IPS-NIHi7 (cell line): ENCODE measurements around the gene TRPV4.
"Not testable (repeated sequence)": the region's sequence is repeated elsewhere in the genome, so short reads cannot be mapped to it uniquely, and the experiment has no call there.

Experiments
- DNase-seq: peaks from one replicate; pipeline ENCODE4 v3.0.0; 2012; ENCODE audit warnings: mixed read lengths; ENCODE audit errors: extremely low spot score

The TRPV4 gene

DNA sequence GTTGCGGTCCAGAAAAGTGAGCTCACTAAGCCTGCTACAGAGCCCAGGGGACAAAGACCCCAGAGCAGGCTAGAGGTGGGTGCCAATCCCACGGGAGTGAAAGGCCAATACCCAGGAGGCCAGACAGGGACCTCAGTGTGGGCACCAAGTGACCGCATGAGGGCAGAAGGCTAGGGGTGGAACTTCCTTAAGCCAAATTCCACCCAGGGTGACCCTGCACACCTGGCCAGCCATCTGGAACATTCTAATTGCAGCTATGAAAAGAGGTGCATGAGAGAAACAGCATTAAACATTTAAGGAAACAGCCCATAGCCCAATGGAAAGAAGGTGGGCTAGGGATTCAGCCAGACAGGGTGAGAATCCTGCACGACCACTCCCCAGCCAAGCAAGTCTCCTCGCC, 27.8 kb upstream of the TRPV4 start:
- no peak for DNase-seq

DNA sequence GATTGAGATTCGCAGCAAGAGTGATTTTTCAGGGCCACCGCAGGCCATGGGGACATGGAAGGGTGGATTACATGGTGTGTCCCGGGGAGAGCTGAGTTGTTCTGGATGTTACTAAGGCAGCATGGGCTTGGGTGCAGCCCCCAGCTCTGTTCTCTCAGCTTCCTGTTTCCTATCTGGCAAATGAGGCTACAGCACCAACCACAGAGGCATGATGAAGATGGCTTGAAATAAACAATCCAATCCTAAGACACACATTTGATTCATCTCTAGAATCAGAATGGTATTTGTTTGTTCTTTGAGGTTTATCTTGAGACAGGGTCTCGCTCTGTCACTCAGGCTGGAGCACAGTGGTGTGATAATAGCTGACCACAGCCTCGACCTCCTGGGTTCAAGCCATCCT, 25.6 kb upstream of the TRPV4 start:
- no peak for DNase-seq

DNA sequence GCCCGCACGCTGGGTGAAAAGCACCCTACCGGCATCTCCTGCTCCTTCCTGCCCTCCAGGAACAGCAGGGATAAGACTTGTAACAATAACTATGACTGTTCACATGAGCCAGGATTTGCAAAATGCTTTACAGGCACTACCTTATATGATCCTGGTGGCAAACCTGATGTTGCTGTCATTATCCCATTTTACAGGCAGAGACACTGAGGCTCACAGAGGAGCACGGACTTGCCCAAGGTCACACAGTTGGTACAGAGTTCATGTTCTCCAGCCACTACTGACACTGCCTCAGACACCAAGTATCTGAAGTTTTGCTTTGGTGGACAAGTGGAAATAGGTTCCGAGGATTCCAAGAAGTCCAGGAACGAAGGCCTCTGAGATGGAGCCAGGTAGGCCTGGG, 24.5 kb upstream of the TRPV4 start:
- no peak for DNase-seq

DNA sequence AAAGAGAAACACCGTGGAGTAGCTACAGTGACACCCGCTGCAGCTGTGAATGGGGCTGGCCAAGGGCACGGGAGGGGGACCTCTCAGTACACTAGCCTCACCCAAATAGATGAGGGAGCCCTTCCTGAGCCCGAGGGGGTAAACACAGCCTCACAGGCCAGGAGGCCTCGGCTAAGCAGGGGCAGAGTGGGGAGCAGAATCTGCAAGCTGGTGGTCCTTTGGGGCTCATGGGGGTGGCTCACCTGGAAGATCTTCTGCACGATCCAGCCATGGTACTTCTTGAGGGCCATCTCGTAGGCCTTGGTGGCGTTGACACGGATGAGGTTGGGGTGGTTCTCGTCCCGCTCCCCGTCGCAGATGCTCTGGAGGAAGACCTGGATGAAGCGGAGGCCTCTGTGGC, 22.2 kb upstream of the TRPV4 start:
- DNase-seq = no peak

DNA sequence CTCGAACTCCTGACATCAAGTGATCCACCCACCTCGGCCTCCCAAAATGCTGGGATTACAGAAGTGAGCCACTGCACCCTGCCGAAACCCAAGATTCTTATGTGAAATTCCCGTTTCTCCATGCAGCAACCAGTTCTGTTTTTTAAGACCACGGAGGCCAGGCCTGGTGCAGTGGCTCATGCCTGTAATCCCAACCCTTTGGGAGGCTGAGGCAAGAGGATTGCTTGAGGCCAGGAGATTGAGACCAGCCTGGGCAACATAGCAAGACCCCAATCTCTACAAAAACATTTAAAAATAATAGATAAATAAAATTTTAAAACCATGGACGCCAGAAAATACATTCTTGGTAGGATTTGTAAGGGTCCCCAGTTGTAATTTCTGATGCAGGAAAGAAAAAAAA, 17.3 kb upstream of the TRPV4 start:
- not testable (repeated sequence) for DNase-seq

DNA sequence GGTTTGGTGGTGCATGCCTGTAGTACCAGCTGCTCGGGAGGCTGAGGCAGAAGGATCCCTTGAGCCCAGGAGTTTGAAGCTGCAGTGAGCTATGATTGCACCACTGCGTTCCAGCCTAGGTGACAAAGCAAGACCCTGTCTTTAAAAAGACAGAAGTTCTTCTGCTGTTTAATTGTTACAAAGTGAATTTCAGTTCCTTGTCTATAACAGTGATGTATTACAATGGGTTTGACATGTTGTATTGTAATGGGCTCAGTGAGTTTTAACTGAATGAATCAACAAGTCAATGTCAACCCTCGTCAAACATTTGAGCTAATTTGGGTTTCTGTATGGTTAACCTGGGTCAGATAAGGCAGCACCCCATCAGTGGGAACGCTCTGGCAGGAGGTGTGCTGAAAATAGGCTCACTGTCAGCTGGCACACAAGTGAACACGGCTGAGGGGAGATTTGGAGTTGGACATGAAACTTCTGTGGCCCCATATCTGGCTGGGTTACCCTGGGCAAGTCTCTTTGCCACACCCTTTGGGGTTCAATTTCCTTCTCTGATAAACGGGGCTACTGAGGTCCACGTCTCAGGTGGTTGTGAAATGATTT, 14.0 kb upstream of the TRPV4 start:
- no peak for DNase-seq

DNA sequence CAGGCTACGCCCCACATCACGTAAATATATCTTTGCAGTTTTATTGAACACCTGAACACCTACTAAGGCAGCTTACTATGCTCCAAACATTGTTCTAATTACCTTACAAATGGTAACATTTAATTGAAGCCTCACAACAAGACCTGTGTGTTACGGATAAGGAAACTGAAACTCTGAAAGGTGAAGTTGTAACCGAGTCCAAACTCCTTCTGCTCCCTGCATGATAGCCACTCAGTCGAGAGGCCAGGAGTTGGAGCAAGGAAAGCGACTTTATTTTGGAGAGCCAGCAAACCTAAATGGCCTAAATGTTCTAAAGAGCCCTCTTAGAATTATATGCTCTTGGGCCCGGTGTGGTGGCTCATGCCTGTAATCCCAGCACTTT, 12.6 kb upstream of the TRPV4 start:
- DNase-seq = no peak

DNA sequence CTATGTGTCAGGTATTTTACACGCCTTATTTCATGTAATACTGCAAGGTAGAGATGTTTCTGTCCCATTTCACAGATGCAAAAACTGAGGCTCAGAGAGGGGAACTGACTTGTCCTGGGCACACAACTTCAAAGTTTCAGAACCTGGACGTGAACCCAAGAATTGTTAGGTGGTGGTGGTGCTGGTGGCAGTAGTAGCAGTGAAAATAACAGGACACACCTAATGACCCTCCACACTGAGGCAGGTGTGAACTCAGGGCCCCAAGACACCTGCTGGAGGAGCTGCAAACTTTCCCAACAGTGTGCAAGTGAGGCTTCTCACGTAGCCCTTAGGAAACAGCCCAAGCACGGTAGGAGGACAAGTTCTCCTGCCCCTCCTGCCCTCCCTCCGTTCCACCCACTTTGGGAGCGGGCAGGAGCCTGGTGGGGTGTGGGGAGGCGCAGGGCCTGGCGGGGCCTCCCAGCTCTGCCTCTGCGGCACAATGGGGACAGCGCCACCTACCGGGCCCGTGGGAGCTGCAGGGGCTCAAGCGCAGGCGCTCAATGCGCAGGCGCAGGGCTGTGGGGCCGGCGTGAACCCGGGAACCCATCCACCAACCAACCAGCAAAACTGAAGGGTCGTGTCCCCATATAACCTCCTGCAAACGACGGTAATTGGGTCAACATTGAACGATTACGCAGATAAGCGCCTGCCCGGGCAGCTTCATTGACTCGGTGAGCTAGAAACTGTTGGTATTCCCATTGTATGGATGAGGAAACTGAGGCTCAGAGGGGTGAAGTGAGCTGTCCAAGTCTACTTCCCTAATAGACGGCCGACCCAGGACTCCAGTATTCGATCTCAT, 12.0 kb upstream of the TRPV4 start:
- DNase-seq = peak; percentile 97

DNA sequence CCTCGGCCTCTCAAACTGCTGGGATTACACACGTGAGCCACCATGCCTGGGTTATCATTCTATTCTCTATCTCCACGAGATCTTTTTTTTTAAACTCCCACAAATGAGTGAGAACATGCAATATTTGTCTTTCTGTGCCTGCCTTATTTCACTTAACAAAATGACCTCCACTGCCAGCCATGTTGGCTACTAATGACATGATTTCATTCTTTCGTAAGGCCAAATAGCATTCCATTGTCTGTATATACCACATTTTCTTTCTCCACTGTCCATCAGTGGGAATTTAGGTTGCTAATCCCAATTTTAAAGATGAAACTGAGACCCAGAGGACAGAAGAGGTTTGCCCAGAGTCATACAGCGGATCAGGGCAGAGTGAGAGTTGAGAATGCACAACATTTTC, 10.9 kb upstream of the TRPV4 start:
- DNase-seq = no peak

DNA sequence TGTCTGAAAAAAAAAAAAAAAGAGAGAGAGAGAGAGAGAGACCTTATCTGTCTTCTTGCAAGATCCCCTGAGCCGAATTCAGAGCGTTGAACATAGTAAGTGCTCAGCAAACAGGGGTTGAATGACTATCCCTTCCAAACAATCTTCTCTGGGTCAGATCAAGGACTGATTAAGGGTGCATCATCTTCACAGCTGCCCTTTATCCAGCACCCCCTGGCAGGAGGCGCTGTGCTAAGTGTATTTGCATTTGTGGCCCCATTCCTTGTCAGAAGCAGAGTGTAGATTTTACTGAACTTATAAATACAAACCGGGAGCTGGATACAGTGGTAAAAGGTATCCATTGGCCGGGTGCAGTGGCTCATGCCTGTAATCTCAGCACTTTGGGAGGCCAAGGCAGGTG, 8.8 kb upstream of the TRPV4 start:
- no peak for DNase-seq

DNA sequence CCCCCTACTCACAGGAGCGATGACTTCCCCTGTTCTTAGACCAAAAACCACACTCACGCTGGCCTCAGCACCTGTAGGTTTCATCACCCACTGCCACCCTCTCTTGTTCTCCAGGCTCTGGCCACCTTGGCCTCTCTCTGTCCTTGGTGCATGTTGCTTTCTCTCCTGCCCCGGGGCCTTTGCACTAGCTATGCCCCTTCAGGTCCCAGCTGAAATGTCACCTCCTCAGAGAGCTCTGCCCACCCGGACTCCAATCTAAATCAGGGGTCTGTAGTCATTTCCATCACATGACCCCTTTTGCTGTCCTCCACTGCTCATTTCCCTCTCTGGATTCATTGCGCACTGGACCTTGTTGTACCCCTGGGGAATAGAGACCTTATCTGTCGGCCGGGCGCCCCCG, 8.2 kb upstream of the TRPV4 start:
- no peak for DNase-seq

DNA sequence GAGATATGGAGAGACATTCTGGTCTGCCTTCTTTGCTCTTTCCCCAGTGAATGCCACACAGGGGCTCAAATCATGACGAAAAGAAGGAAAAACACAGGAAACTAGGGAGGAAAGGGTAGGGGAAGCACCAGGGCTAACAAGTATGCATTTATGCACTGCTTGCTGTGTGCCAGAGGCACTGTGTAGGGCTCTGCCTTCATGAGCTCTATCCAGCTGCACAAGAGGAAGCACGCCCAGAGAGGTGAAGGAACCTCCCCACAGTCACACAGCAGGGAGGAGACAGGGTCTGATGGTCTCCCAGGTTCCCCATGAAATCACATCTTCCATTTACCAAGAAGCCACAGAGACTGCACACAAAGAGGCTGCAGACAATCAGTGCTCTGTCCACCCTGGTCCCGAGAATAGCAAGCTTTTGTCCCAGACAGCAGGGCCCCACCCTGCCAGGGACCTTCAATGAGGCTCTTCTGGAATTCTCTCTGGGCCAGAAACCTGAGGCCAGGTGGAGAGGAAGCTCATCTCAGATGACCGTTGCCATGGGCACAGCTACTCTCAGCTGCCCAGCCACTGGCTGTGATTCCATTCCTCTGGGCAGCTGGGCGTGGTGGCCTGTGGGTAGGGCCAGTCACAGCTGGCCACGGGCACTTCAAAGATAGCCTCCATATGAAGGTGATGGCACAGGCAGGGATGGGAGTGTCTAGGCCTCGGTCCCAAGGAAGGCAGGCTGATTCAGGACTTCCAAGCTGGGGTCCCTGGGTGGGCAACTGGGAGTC, 7.3 kb upstream of the TRPV4 start:
- no peak for DNase-seq

DNA sequence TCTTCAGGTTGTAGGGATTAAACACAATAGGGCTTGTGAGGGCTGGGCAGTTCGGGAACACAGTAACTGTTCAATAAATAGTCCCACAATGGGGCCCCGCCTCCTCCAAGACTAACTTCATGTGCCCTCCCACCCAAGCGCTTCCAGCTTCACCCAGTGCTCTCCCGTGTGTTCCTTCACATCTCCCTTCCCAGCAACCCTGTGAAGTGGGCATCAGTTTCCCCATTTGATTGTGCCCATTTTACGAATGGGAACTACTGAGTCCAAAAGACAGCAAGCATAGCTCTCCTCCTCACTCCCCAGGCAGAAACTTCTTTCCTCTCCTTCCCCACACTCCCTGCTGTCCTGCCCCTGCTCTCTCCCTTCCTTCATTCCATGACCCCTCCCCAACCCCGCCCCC, 6.2 kb upstream of the TRPV4 start:
- no peak for DNase-seq

DNA sequence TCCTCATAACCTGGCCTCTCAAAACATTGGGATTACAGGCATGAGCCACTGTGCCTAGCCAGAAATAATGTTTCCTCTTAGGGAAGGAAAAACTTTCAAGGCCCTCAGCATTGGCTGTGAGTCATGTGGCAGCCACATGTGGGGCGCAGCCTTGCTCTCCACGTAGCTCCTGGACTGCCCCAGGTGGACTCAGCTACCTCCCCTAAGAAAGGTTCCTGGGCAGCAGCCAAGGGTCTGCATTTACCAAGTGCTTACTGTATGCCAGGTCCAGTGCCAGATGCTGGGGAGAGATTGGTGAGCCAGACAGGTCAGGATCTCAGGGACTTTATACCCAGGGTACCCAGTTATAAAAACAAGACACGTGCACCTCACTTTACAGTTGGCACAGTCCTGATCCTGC, 3.7 kb upstream of the TRPV4 start:
- no peak for DNase-seq

DNA sequence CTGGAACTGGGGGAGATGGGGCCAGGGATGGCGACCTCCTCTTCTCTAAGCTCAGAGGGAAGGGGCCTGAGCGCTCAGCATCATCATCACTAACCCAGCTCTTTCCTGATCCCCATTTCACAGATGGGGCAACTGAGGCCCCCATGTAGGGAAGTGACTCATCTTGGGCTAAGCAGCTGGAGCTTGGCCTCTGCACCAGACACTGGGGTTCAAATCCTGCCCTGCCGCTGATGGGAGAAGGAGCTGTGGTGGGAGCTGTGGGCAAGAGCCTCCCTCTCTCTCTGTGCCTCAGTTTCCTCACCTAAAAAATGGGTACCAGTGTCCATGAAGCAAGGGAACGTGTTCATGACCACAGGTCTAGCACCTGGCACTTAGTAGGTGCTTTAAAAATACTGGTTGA, 2.6 kb upstream of the TRPV4 start:
- DNase-seq = no peak

DNA sequence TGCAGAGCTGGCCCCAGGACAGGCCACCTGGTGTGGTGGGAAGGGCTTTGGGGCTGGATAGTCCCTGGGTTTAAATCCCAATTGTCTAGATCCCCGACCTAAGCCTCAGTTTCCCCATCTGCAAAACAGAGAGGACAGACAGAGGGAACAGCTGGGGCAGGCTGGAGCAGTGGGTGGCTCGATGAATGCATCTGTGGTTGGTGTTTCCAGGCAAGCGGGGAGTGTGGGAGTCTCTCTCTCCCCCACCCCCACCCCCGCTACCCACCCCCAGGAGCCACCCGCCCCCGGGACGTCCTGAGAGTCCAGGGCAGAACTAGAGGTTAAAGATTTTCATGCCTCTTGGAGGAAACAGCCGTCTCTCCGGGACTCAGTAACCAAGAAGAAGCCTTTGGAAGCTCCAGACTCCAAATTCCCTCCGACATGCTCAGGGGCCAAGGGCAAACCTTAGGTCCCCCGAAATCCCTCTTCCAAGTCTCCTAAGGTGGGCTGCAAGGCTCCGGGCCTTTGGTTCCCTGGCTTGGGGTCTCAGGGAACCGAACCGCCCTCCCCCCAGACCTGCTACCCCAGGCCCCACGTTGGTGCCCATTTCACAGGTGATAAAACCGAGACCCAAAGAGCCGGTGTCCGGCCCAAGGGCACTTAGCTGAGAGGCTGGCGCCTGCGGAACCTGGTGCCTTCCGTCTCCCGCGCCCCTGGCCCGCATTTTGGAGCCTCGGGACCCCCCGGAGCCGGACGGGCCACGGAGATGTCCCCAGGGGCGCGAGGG, 474 bp downstream of the TRPV4 start:
- DNase-seq = no peak

DNA sequence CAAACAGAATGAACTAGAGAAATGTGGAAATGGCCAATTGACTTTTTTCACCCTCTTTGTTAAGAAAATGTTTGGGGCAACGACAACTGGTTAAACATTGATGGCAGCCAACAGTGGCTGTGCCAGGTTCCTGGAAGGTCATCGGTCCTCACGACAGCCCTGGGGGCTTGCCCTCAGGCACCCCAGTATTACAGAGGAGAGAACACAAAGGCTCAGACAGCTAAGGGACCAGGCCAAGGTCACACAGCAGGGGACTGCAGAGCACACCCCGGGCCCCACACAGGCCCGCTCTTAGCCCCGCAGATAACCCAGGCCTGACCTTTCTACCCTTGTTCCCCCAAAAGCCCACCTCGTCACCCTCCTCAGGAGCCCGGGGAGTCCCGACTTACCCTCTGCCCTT, 1.3 kb downstream of the TRPV4 start:
- no peak for DNase-seq

DNA sequence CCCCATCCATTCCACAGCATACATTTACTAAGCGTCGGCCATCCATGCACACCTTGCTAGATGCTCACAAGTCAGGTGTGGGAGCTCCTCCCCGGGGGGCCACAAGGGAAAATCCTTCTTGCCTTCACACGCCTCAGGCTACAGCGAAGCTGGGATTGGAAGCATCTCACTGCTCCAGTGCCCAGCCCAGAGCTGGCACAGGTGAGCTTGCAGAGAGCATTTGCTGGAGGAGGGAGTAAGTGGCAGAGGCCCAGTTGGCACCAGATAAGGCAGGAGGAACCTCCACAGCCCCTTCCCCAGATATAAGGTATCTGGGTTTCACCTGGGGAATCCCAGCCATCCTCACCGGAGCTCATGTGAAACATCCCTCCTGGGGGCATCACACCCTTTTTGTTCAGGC, 1.8 kb downstream of the TRPV4 start:
- no peak for DNase-seq

DNA sequence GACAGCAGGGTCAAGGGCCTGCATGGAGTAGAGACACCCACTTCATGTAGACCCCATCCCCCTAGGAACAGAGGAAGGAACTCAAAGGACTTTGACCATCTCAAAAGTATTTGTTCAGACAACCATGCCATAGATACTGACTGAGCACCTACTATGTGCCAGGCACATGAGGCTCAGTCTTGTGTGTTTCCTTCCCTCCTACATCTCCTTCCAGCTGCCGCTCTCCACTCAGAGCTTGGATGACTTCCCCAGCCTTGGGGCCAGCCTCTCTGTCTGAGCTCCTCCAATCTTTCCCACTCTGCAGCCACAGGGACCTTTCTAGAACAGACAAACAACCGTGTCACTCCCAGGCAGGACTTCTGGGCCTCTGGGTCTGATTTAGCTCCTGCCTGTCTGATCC, 2.5 kb downstream of the TRPV4 start:
- no peak for DNase-seq

DNA sequence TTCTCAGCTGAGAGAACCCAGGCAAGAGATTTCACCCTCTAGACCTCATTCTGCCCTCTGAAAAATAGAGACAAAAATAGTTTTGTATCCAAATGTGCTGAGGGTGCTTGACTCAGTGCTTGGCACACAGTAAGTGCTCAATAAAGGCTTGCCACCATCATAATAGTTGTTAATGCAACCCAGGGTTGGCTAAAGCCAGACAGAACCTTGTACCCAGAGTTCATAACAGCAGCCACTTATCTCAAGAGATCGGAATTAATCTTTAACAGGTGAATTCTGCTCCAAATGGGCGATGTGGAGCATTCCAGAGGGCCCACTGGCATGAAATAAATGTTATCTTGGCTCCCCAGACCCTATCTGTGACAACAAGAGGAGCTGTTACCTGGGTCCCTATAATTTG, 2.9 kb downstream of the TRPV4 start:
- DNase-seq = no peak

DNA sequence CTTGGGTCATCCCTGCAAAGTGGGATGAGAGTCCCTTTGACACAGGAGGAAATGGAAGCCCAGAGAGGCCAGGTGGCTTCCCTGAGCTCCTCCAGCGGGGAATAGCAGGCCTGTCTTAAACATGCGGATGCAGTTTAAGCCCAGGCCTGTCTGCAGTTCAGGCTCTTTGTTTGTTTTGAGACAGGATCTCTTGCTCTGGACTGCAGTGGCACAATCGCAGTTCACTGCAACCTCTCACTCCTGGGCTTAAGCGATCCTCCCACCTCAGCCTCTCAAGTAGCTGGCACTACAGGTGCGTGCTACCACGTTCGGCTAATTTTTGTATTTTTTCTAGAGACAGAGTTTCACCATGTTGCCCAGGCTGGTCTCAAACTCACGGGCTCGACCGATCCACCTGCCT, 3.5 kb downstream of the TRPV4 start:
- DNase-seq = no peak

DNA sequence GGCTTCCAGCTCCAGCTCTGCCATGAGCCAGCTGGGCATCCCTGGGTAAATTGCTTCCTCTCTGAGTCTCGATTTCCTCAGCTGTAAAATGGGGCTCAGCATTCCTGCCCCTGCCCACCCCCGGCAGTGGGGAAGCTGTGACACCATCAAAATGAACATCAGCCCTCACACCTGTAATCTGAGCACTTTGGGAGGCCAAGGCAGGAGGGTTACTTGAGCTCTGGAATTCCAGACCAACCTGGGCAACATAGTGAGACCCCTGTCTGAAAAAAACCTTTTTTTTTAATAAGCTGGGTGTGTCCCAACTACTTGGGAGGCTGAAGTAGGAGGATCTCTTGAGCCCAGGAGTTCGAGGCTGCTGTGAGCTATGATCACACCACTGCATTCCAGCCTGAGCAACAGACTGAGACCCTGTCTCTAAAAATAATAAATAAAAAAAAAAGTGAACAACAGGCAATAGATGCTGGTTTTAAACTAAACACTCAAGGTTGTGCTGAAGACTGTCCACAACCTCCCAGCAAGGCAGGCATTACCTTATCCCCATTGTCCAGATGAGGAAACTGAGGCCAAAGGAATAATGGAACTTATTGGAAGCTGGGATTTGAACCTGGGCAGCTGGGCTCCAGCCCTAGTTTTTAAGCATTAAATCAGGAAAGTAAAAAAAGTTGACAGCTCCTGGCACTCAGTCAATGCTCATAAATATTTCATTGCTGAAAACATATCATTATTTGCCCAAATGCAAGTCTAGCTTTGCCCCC, 4.3 kb downstream of the TRPV4 start:
- no peak for DNase-seq
